ENCODE results near the gene HTRA1.

The HTRA1 gene

DNA sequence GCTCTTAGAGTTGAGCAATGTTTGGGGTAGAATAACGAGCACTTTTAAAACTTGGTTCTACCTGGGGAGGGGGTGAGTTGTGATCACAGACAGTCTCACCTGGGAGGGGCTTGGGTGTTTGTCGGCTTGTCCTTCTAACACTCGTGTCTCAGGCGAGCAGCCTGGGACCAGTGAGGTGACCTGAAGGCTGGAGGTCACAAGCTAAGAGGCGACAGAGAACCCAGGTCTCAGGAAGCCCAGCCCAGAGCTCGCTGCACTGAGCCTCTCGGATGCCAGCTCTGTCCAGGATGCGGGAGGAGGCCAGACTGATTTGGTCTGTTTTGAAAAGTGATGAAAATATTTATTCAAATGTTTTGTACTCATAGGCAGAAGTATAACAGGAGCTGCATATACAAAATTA lies 11.8 kb downstream of the HTRA1 start:
- DNase-seq (ENCODE audit: low read depth in 2 of 2) = no peak

- no peak for DNase-seq (ENCODE audit: low read depth in 2 of 2)
Observed at GRCh38 chr10:122474131-122474818, 12.9 kb downstream of the HTRA1 start.

DNA sequence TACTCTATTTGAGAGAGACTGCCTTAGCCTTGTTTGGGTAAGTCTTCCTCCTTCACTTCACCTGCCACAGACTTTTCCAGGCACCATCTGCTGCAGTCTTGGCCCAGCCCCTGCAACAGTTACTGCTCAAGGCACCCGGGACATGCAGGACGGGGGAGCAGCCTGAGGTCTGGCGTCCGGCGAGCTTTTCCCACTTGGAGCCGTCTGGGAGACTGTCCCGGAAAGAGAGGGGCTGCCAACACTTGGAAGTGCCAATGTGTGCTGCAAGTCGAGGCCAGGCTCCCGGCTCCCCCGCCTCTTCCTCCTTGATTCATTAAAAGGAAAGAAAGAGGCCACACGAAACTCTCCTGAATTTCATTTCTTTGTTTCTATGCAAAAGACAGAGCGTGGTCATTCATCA lies 13.7 kb downstream of the HTRA1 start:
- no peak for DNase-seq (ENCODE audit: low read depth in 2 of 2)

- no peak for DNase-seq (ENCODE audit: low read depth in 2 of 2)
Observed at GRCh38 chr10:122475591-122476332, 14.4 kb downstream of the HTRA1 start.

- DNase-seq (ENCODE audit: low read depth in 2 of 2) = no peak
Observed at GRCh38 chr10:122476333-122476695, 15.0 kb downstream of the HTRA1 start.

- DNase-seq (ENCODE audit: low read depth in 2 of 2) = no peak
Observed at GRCh38 chr10:122477436-122477835, 16.1 kb downstream of the HTRA1 start.

- DNase-seq (ENCODE audit: low read depth in 2 of 2) = no peak
Observed at GRCh38 chr10:122478971-122479370, 17.6 kb downstream of the HTRA1 start.

DNA sequence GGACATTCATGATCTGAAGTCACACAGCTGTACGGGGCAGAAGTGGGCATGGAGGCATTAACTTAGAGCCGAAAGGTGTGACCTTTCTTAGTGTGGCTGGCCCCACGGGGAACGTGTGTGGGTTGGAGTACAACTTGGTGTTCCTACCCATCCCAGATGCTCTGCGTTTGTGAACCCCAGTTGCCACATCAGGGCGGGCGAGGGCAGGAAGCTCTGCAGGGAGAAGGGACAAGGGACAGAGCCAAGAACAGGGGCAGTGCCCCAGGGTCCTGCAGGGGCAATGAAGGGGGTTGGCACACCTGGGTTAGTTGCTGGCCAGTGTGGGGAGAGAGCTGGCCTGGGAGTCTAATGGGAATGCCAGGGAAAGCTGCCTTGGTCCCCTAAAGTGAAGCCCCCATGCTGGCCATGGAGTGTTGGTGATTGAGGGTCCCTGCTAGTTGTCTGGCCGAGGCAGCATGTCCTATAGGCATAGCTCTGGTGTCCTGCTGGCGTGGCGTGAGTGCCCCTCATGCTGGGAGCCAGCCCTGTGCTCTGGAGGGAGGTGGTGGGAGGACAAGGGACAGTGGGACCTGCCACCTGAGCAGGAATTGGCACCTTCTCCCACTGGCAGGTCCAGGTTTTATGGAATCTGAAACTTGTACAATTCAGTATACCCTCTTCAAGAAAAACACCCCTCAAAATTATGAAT lies 18.9 kb downstream of the HTRA1 start:
- DNase-seq (ENCODE audit: low read depth in 2 of 2) = no peak

GRCh38 chr10:122481296-122482056 lies 20.1 kb downstream of the HTRA1 start:
- DNase-seq (ENCODE audit: low read depth in 2 of 2) = no peak

- DNase-seq (ENCODE audit: low read depth in 2 of 2) = no peak
Observed at GRCh38 chr10:122484276-122485060, 23.1 kb downstream of the HTRA1 start.

DNA sequence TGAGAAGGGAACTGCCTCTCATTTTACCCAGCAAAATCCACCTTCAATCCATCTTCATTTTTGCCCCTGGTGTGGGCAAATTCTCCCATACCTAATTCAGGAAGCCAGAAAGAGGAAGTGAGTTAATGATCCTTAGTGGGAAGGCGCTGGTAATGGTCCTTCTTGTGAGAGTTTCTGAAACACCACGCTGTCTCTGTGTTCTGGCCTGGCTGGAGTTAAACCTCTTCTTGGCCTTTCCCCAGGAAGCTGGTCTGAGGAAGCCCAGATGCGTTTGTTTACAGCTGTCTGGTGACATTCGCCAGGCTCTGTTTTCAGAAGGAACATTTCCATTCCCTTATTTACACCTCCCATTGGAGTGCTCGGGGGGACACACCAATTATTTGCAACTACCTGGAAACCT lies 24.3 kb downstream of the HTRA1 start:
- DNase-seq (ENCODE audit: low read depth in 2 of 2) = no peak

DNA sequence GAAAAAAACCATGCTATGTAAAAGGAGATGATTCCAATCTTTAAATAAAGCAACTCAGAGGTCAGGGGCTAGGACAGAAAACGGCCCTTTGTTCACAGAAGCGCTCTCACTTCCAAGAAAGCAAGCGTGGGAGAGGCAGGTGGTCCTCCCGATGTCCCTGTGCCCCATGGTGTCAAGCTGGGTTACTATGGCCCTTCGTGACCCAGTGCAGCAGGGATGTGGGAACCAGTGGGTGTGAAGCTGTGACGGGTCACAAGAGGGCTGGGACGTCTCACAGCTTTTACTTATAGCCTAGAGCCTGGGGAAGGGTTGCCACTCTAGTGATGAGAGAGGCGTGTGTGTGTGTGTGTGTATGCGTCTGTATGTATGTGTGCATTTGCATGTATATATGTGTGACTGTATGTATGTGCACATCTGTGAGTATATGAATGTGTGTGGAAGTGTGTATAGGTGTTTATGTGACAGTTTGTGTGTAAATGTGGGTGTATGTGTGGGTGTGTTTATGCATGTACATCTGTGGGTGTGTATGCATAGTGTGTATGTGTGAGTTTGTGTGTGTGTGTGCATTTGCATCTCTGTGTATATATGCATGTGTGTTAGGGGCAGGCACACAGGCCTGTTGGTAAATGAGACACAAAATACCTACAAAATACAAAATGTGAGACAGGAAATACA lies 25.2 kb downstream of the HTRA1 start:
- DNase-seq (ENCODE audit: low read depth in 2 of 2) = no peak

DNA sequence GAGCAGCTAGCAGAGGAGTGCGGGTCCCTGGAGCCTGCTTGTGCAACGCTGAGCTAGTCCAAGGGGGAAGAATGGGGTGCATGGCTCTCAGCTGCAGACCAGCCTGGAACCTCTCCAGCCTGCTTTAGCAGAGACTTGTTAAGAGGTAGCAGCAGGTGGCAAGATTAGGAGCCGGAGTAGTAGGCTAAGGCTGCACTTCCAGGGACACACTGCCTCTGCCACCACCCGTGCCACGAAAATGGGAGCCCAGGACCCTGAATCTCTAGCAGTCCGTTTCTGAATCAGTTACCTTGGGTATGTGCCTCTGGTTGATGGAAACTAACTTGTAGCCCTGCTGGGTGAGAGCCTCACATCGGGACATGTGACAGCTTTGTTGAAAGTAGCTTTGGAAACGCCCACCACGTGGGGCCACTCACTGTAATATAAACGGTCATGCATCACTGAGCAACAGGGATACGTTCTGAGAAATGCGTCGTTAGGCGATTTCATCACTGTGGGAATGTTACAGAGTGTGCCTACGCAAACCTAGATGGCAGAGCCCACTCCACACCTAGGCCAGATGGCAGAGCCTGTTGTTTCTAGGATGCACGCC lies 25.9 kb downstream of the HTRA1 start:
- DNase-seq (ENCODE audit: low read depth in 2 of 2) = no peak

- no peak for DNase-seq (ENCODE audit: low read depth in 2 of 2)
Observed at GRCh38 chr10:122490268-122490667, 28.9 kb downstream of the HTRA1 start.

- DNase-seq (ENCODE audit: low read depth in 2 of 2) = no peak
Observed at GRCh38 chr10:122490786-122491680, 29.7 kb downstream of the HTRA1 start.

- DNase-seq (ENCODE audit: low read depth in 2 of 2) = no peak
Observed at GRCh38 chr10:122492006-122492405, 30.7 kb downstream of the HTRA1 start.

- DNase-seq (ENCODE audit: low read depth in 2 of 2) = no peak
Observed at GRCh38 chr10:122492999-122493481, 31.7 kb downstream of the HTRA1 start.

GRCh38 chr10:122493761-122494160 lies 32.4 kb downstream of the HTRA1 start:
- no peak for DNase-seq (ENCODE audit: low read depth in 2 of 2)

- no peak for DNase-seq (ENCODE audit: low read depth in 2 of 2)
Observed at GRCh38 chr10:122494173-122494820, 32.9 kb downstream of the HTRA1 start.

Measured in activated CD8-positive, alpha-beta memory T cell treated with anti-CD3 and anti-CD28 coated beads for 4 hours (primary cell).